ENCODE measurements around the gene ZNRD2.

- TF ChIP-seq ZNF274 (IDR thresholded peaks at IDR 0.05; ENCODE audit: low read depth, low read length) = no peak
- TF ChIP-seq YY1 (IDR thresholded peaks at IDR 0.05; ENCODE audit: insufficient read depth, insufficient read length) = no peak
- TF ChIP-seq SUZ12 (IDR thresholded peaks at IDR 0.05; ENCODE audit: extremely low read depth, insufficient read depth, insufficient read length) = no peak
Measured at GRCh38 chr11:65549096-65549495, 21.2 kb upstream of the ZNRD2 start.
